C1 segment of cervical spinal cord (tissue), 14 donors: ENCODE measurements around the gene NUDT16L1.
"Not testable (repeated sequence)": the region's sequence is repeated elsewhere in the genome, so short reads cannot be mapped to it uniquely, and the experiment has no call there.

Source experiments
- DNase-seq, 14 donors: peaks; one replicate each; lab custom pipeline; 2025; lab: John Stamatoyannopoulos, UW

NUDT16L1 gene

GRCh38 chr16:4713663-4714501 is 20.5 kb downstream of the NUDT16L1 start:
- no peak for DNase-seq

GRCh38 chr16:4714996-4715395 is 21.6 kb downstream of the NUDT16L1 start:
- no peak for DNase-seq

GRCh38 chr16:4718466-4718865 is 25.1 kb downstream of the NUDT16L1 start:
- DNase-seq, result no peak

DNA sequence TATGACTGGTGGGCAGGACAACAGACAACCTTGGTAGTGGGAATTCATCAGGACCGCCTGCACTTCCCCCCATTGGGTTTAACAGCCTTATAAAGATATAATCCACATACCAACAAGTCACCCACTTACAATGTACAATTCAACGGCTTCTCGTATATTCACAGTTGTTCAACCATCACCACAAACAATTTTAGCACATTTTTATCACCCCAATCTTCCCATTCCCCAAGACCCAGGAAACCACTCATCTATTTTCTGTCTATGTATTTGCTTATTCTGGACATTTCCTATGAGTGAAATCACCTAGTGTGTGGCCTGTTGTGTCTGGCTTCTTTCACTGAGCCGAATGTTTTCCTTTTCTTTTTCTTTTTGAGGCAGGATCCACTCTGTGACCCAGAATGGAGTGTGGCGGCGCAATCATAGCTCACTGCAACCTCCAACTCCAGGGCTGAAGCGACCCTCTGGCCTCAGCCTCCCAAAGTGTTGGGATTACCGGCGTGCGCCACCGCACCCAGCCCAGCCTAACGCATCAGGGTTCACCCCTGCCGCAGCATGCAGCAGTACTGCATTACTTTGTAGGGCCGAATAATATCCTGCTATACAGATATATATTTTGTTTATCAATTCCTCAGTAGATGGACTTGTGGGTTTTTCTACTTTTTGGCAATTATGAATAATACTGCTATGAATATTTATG is 29.9 kb downstream of the NUDT16L1 start:
- no peak for DNase-seq

DNA sequence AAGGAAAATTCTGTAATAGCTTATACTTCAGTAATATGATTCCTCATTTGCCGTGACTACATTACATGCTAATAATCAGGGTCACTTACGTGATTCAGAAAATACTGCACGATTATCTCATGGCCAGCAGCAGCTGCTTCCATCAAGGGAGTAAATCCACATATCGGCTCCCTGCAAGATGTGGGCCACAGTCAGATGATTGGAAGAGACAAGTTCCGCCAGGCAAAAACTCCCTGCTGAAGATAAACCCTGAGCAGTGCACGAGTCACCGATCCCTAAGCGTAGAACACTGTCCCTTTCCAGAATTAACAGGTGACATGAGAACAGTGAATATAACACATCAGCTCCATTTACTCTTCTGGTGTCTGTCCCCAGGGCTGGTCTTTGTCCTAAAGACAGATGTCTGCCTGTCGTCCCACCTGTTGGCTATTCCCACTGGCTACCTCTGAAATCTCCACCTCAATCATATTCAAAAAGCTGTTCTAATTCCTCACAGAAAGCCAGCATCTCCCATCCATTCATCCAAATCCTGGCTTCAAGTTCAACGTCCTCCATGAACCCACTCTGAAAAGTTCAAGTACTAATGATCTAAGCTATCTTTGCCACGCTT is 31.4 kb downstream of the NUDT16L1 start:
- no peak for DNase-seq

DNA sequence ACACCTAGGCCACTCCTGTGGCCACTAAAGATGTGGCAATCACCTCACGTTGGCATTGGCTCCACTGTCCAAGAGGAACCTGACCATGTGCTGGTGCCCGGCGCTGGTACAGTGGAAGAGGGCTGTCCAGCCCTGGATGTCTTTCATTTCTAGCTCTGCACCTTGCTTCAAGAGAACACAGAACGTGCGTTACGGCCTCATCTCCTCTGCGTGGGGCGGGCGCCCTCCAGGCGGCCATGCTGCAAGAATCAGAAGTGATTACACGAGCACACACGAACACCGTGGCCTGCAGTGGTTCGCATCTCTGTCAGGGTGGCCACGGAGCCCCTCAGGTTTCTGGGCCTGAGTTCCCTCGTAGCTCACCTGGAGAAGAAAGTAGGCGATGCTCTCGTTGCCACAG is 33.3 kb downstream of the NUDT16L1 start:
- no peak for DNase-seq

GRCh38 chr16:4728676-4729075 is 35.3 kb downstream of the NUDT16L1 start:
- no peak for DNase-seq

DNA sequence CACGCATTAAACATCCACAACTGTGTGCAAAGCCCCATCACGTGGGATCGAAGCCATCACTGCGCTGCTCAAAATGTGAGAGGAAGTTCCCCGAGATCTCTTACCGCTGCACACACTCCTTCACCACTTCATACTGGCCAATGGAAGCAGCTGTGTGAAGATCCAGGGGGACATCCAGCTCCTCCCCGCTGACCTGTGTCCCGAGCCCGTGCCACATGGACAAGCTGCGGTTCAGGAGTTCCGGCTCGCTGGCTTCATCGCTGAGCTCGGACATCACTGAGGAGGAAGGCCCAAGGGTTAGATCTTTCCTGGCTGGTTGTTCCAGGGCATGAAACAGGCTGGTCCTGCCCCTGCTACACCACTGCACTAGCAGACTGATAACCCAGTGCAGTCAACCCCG is 36.5 kb downstream of the NUDT16L1 start:
- DNase-seq, result no peak

- DNase-seq, result no peak
These were observed 39.9 kb downstream of the NUDT16L1 start for GRCh38 chr16:4733211-4733742.

DNA sequence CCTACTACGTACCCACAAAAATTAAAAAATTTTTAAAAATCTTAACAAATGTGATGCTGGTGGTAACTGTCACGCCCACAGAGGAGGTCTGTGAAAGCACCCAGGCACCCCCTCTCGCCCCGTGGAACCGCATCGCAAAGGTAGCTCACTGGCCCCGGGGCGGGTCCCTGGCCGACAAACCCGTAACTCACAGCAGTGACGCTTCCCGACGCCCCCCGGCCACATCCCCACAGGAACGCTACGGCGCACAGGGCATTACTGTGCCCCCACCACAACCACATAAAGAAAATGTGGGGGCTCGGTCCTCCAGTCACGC is 40.3 kb downstream of the NUDT16L1 start:
- no peak for DNase-seq

DNA sequence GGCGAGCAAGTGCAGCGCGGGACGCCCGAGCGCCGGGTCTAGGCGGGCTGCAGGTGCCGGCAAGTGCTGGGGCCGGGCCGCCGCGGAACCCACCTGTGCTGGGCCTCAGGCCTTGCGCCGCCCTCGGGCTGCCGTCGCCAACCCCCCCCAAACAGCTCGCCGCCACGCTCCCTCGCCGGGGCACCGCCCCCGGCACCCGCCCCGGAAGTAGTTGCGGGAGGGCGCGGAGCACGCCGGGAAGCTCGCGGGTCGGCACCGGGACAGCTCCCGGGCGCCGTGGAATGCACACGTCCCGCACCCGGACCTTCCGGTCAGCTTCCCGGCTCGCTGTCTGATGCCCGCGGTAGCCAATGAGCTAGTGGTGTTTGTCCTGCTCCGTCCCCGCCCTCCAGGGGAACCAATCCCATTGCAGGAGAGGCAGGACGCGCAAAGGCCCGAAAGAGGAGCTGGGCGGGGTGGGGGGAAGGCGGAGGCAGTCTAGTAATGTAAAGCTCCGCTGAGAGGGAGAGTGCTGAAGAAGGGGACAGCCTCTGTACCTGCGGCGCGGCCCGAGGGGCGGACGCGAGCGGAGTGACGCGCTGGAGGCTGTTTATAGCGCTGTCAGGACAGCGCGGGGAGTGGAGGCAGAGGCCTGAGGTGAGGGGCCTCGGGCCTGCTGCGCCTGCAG is 40.8 kb downstream of the NUDT16L1 start, which contains the start of the genes ANKS3 and DNAAF8:
ANKS3 (minus strand) TSS at position 209 of the 667 bp plus-strand sequence. CDS start 4,122 bp downstream, outside the sequence.
DNAAF8 (plus strand) TSS at position 475 of the 667 bp plus-strand sequence. CDS start 1,978 bp downstream, outside the sequence.
- peak; percentile 34 to 98 (median 91) for DNase-seq

DNA sequence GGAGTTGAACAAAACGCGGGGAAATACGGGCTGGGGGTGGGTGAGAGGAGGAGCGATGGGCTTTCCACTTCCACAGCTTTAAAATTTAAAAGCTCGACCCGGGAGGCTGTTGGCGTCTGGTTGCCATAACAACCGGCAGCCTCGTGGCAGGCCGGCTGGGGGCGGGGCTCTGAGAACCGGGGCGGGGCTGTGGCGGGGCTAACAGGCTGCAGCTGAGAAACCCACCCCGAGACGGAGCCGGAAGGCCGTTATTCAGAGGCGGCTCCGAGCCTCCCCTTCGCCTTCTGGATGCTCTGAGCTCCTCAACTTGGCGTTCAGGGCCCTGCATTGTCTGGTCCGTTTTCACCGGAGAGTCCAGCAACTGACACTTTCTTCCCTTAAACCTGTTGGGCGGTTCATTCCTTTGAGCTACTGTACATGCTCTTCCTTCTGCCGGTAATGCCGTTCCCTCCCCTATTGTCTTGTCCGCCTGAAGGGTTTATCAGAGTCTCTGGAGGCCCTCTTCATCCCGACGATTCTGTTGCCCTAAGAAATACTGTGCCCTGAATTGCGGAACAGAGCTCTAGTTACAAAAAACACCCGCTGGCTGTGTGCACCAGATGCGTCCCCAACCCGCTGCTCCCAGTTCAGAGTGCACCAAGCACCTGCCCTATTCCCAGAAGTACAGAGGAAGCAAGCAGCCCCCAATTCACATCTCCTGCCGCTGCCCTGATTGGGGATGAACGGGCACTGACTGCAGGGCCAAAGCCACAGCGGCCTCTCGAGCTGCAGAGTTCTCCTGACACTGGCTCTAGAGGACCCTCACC is 41.6 kb downstream of the NUDT16L1 start:
- DNase-seq, result peak in 13 of 14 donors; percentile 12 to 81 (median 65)

DNA sequence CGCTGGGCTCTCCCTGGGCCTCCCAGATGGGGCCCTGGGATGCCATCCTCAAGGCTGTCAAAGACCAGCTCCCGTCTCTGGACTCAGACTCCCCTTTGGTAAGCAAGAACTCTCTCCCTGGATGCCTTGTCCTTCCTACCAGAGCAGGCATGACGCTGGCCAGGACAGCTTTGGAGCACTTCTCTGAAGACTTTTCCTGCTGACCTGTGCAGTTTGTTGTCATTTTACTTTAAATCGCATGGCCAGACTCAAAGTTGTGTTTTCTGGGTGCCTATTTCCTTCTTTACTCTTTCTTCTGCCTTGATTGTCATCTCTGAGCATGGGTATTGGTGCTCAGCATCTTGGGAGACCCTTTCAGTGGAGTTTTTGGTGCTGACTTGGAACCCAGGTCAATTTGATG is 43.2 kb downstream of the NUDT16L1 start:
- DNase-seq, result no peak

DNA sequence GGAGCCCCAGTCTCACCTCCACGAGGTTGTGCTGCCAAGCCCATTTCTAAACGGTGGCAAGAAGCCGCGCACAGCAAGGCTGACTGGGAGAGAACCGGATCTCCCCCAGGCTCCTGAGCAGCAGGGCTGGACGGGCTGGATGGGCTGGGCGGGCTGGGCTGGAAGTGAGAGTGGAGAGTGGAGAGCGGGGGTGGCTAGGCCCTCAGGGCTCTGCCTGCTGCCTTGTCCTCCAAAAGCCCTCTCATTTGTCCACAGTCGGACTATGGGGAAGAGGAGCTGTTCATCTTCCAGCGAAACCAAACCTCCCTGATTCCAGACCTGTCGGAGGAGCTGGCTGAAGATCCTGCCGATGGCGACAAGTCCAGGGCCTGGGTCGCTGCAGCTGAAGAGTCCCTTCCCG is 44.2 kb downstream of the NUDT16L1 start:
- no peak for DNase-seq

DNA sequence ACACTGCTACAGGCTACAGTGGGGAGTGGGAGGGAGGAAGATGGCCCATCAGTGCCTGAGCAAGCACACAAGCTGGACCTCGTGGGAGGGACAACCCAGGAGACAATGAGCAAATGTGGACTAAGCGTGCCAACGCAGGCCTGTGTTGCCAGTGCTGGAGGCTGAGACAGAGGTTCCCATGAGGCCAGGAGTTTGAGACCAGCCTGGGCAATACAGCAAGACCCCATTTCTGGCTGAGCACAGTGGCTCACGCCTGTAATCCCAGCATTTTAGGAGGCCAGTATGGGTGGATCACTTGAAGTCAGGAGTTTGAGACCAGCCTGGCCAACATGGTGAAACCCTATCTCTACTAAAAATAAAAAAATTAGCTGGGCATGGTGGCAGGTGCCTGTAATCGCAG is 45.0 kb downstream of the NUDT16L1 start:
- not testable (repeated sequence) for DNase-seq

- no peak for DNase-seq
These were observed 50.0 kb downstream of the NUDT16L1 start for GRCh38 chr16:4743226-4743878.

GRCh38 chr16:4744555-4745273 is 51.4 kb downstream of the NUDT16L1 start:
- DNase-seq, result no peak

GRCh38 chr16:4745274-4745569 is 51.9 kb downstream of the NUDT16L1 start:
- no peak for DNase-seq
